Measurements from ENCODE around the gene HRAS.

GRCh38 chr11:548700-549603 is 13.6 kb upstream of the HRAS start:
- TF ChIP-seq GABPA (IDR thresholded peaks at IDR 0.05 in 1 of 2, conservative IDR thresholded peaks at IDR 0.05 in 1 of 2) = no peak
- TF ChIP-seq EGR1 (IDR thresholded peaks at IDR 0.05; ENCODE audit: low read depth in 2 of 2) = no peak
- TF ChIP-seq, protein P1, sequence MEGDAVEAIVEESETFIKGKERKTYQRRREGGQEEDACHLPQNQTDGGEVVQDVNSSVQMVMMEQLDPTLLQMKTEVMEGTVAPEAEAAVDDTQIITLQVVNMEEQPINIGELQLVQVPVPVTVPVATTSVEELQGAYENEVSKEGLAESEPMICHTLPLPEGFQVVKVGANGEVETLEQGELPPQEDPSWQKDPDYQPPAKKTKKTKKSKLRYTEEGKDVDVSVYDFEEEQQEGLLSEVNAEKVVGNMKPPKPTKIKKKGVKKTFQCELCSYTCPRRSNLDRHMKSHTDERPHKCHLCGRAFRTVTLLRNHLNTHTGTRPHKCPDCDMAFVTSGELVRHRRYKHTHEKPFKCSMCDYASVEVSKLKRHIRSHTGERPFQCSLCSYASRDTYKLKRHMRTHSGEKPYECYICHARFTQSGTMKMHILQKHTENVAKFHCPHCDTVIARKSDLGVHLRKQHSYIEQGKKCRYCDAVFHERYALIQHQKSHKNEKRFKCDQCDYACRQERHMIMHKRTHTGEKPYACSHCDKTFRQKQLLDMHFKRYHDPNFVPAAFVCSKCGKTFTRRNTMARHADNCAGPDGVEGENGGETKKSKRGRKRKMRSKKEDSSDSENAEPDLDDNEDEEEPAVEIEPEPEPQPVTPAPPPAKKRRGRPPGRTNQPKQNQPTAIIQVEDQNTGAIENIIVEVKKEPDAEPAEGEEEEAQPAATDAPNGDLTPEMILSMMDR (IDR thresholded peaks at IDR 0.05; ENCODE audit: low read depth, low read length, missing input control) = no peak
- no peak for TF ChIP-seq TAF1 (conservative IDR thresholded peaks at IDR 0.05)
- TF ChIP-seq SP1 (IDR thresholded peaks at IDR 0.05) = no peak
- TF ChIP-seq, protein P2, sequence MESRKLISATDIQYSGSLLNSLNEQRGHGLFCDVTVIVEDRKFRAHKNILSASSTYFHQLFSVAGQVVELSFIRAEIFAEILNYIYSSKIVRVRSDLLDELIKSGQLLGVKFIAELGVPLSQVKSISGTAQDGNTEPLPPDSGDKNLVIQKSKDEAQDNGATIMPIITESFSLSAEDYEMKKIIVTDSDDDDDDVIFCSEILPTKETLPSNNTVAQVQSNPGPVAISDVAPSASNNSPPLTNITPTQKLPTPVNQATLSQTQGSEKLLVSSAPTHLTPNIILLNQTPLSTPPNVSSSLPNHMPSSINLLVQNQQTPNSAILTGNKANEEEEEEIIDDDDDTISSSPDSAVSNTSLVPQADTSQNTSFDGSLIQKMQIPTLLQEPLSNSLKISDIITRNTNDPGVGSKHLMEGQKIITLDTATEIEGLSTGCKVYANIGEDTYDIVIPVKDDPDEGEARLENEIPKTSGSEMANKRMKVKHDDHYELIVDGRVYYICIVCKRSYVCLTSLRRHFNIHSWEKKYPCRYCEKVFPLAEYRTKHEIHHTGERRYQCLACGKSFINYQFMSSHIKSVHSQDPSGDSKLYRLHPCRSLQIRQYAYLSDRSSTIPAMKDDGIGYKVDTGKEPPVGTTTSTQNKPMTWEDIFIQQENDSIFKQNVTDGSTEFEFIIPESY (IDR thresholded peaks at IDR 0.05) = no peak
- TF ChIP-seq RAD21 (IDR thresholded peaks at IDR 0.05) = no peak

Data from liver (tissue), 3 donors.